Neural cell (in vitro differentiated cells): ENCODE measurements around the gene CFAP61. TPM values are rescaled to one million over a fixed set of nuclear protein-coding genes. Genes with fewer than 3 reads are reported as not detected.

Experiments
- H2AFZ ChIP-seq: fragments of 200-600, 300-800 bp; sonication (generic), shearing (Covaris generic); 2 replicates; pipeline ENCODE4 v1.6.0; 2014; ENCODE audit warnings: low read depth, mild to moderate bottlenecking, antibody characterized with exemption, low read length, moderate library complexity
- H3F3A ChIP-seq: fragments of 200-600 bp; shearing (Covaris generic); 2 replicates; pipeline ENCODE4 v1.6.1; 2016; ENCODE audit warnings: mild to moderate bottlenecking, moderate library complexity, mixed read lengths, antibody characterized with exemption, low read length; ENCODE audit not compliant: insufficient read depth, poor library complexity, severe bottlenecking
- H3K27ac ChIP-seq: fragments of 200-600, 300-800 bp; sonication (generic), shearing (Covaris generic); 2 replicates; pipeline ENCODE4 v1.5.1; 2014; ENCODE audit warnings: mild to moderate bottlenecking, low read length, moderate library complexity
- H3K27me3 ChIP-seq: fragments of 300-800, 200-600 bp; sonication (generic), shearing (Covaris generic); 2 replicates; pipeline ENCODE4 v1.6.0; 2014; ENCODE audit warnings: mild to moderate bottlenecking, low read depth, low read length, moderate library complexity; ENCODE audit not compliant: insufficient read depth
- H3K36me3 ChIP-seq: fragments of 300-800, 200-600 bp; sonication (generic), shearing (Covaris generic); 2 replicates; pipeline ENCODE4 v1.5.1; 2014; ENCODE audit warnings: mild to moderate bottlenecking, antibody characterized with exemption, low read length, moderate library complexity; ENCODE audit not compliant: insufficient read depth
- H3K4me2 ChIP-seq: fragments of 300-800, 200-600 bp; sonication (generic), shearing (Covaris generic); 2 replicates; pipeline ENCODE4 v1.6.0; 2014; ENCODE audit warnings: mild to moderate bottlenecking, low read length
- H3K4me3 ChIP-seq: fragments of 300-800, 200-600 bp; sonication (generic), shearing (Covaris generic); 2 replicates; pipeline ENCODE4 v1.5.1; 2014; ENCODE audit warnings: mild to moderate bottlenecking, low read length, moderate library complexity
- H3K79me2 ChIP-seq: fragments of 200-600 bp; shearing (Covaris generic); replicated peaks from 2 replicates; pipeline ENCODE4 v1.6.0; 2014; ENCODE audit warnings: mild to moderate bottlenecking, low read length, moderate library complexity; ENCODE audit not compliant: insufficient read depth
- H3K9ac ChIP-seq: fragments of 300-800, 200-600 bp; sonication (generic), shearing (Covaris generic); 2 replicates; pipeline ENCODE4 v1.6.1; 2016; ENCODE audit warnings: mild to moderate bottlenecking, low read length, mixed read lengths
- H3K9me2 ChIP-seq: fragments of 200-600 bp; shearing (Covaris generic); 2 replicates; pipeline ENCODE4 v1.6.1; 2016; ENCODE audit warnings: mild to moderate bottlenecking, low read length, mixed read lengths; ENCODE audit not compliant: insufficient read depth
- H3K9me3 ChIP-seq: fragments of 200-600, 300-800 bp; sonication (generic), shearing (Covaris generic); 2 replicates; pipeline ENCODE4 v1.6.1; 2016; ENCODE audit warnings: mild to moderate bottlenecking, mixed run types, low read length, moderate library complexity, mixed read lengths
- H4K20me1 ChIP-seq: fragments of 200-600 bp; shearing (Covaris generic); 2 replicates; pipeline ENCODE4 v1.6.1; 2016; ENCODE audit warnings: mild to moderate bottlenecking, mixed run types; ENCODE audit not compliant: insufficient read depth
- CTCF ChIP-seq: fragments of 450-650 bp; IDR thresholded peaks from 2 replicates; pipeline ENCODE4 v1.5.1; 2014; ENCODE audit warnings: antibody characterized with exemption, mild to moderate bottlenecking, moderate library complexity; ENCODE audit not compliant: poor library complexity, severe bottlenecking
- EP300 ChIP-seq: fragments of 450-650 bp; conservative IDR thresholded peaks from 2 replicates; pipeline ENCODE4 v1.6.1; 2014; ENCODE audit warnings: antibody characterized with exemption, mild to moderate bottlenecking, moderate library complexity; ENCODE audit not compliant: poor library complexity, severe bottlenecking
- EZH2 ChIP-seq: fragments of 200-600, 300-800 bp; shearing (Covaris generic), sonication (generic); IDR thresholded peaks from 2 replicates; pipeline ENCODE4 v1.6.1; 2014; ENCODE audit warnings: antibody characterized with exemption, low read length, borderline replicate concordance, mild to moderate bottlenecking; ENCODE audit not compliant: insufficient read depth, poor library complexity, severe bottlenecking
- MXI1 ChIP-seq: fragments of 450-650 bp; conservative IDR thresholded peaks from 2 replicates; pipeline ENCODE4 v1.6.1; 2014; ENCODE audit warnings: antibody characterized with exemption, mild to moderate bottlenecking; ENCODE audit not compliant: poor library complexity, severe bottlenecking
- POLR2AphosphoS5 ChIP-seq: IDR thresholded peaks from 2 replicates; pipeline ENCODE4 v1.6.1; 2012
- RAD21 ChIP-seq: fragments of 450-650 bp; conservative IDR thresholded peaks from 2 replicates; pipeline ENCODE4 v1.6.1; 2014; ENCODE audit warnings: antibody characterized with exemption, mild to moderate bottlenecking, moderate library complexity
- REST ChIP-seq: IDR thresholded peaks from 2 replicates; pipeline ENCODE4 v1.6.1; 2012; ENCODE audit warnings: borderline replicate concordance
- SMC3 ChIP-seq: fragments of 450-650 bp; conservative IDR thresholded peaks from 2 replicates; pipeline ENCODE4 v1.6.1; 2014; ENCODE audit warnings: antibody characterized with exemption, mild to moderate bottlenecking, moderate library complexity; ENCODE audit not compliant: poor library complexity
- TAF1 ChIP-seq: IDR thresholded peaks from 2 replicates; pipeline ENCODE4 v1.6.1; 2012; ENCODE audit warnings: low read depth
- polyA plus RNA-seq: library from polyadenylated mRNA; depleted of rRNA; stranded (reverse); fragments of >200 nt; gene quantifications from 2 replicates; pipeline ENCODE4 v1.2.3, GENCODE V29; 2014

The CFAP61 gene
- polyA plus RNA-seq, 1 donor from 2014 or later: 0.42 TPM

- Histone ChIP-seq H3K27me3 (no peaks in the 10 kb centered on the region), H3K36me3 (no peaks in the 10 kb centered on the region), H3K4me3 (peak overlapping the region; percentile 30), H3K9ac (peak overlapping the region; percentile 44), H3F3A (no peaks in the 10 kb centered on the region), H3K79me2 (no peaks in the 10 kb centered on the region), H3K9me3 (no peaks in the 10 kb centered on the region), H3K9me2 (no peaks in the 10 kb centered on the region), H2AFZ (peak overlapping the region; percentile 67), H3K4me2 (no peak overlapping the region), H3K27ac (peak overlapping the region; percentile 42), H4K20me1 (no peaks in the 10 kb centered on the region)
- no peak for TF ChIP-seq CTCF
- TF ChIP-seq MXI1: no peak
- TF ChIP-seq SMC3: no peak
- no peak for TF ChIP-seq TAF1
- TF ChIP-seq EZH2: no peak
- TF ChIP-seq EP300: no peak
- TF ChIP-seq POLR2AphosphoS5: no peak
- TF ChIP-seq REST: no peak
- no peak for TF ChIP-seq RAD21
Measured at GRCh38 chr20:20207291-20207690, 155.0 kb downstream of the CFAP61 start.

GRCh38 chr20:20207872-20208271 is 155.5 kb downstream of the CFAP61 start:
- H3K4me2 ChIP-seq: no peak overlapping the region
- no peaks in the 10 kb centered on the region for H3K27me3 ChIP-seq
- no peaks in the 10 kb centered on the region for H3K79me2 ChIP-seq
- no peaks in the 10 kb centered on the region for H3F3A ChIP-seq
- no peaks in the 10 kb centered on the region for H3K9me3 ChIP-seq
- H3K36me3 ChIP-seq: no peaks in the 10 kb centered on the region
- H3K9ac ChIP-seq: no peak overlapping the region
- no peaks in the 10 kb centered on the region for H3K9me2 ChIP-seq
- H2AFZ ChIP-seq: no peak overlapping the region
- H4K20me1 ChIP-seq: no peaks in the 10 kb centered on the region
- H3K27ac ChIP-seq: peak overlapping the region; percentile 42
- no peak overlapping the region for H3K4me3 ChIP-seq
- TF ChIP-seq RAD21 (no peak), POLR2AphosphoS5 (no peak), SMC3 (no peak), MXI1 (no peak), TAF1 (no peak), CTCF (no peak), REST (no peak), EZH2 (no peak), EP300 (no peak)
